HG03558 (cell line): ENCODE data around the gene ZNF462.
"Not testable (repeated sequence)": the region's sequence is repeated elsewhere in the genome, so short reads cannot be mapped to it uniquely, and the experiment has no call there.

ENCODE experiments used
- ATAC-seq: cut with Tn5 transposase; IDR thresholded peaks from one replicate; pipeline ENCODE4 v1.9.1; 2021; ENCODE audit warnings: moderate number of reproducible peaks; ENCODE audit not compliant: unreplicated experiment; ENCODE audit errors: extremely low read depth

ZNF462 gene, protein sequence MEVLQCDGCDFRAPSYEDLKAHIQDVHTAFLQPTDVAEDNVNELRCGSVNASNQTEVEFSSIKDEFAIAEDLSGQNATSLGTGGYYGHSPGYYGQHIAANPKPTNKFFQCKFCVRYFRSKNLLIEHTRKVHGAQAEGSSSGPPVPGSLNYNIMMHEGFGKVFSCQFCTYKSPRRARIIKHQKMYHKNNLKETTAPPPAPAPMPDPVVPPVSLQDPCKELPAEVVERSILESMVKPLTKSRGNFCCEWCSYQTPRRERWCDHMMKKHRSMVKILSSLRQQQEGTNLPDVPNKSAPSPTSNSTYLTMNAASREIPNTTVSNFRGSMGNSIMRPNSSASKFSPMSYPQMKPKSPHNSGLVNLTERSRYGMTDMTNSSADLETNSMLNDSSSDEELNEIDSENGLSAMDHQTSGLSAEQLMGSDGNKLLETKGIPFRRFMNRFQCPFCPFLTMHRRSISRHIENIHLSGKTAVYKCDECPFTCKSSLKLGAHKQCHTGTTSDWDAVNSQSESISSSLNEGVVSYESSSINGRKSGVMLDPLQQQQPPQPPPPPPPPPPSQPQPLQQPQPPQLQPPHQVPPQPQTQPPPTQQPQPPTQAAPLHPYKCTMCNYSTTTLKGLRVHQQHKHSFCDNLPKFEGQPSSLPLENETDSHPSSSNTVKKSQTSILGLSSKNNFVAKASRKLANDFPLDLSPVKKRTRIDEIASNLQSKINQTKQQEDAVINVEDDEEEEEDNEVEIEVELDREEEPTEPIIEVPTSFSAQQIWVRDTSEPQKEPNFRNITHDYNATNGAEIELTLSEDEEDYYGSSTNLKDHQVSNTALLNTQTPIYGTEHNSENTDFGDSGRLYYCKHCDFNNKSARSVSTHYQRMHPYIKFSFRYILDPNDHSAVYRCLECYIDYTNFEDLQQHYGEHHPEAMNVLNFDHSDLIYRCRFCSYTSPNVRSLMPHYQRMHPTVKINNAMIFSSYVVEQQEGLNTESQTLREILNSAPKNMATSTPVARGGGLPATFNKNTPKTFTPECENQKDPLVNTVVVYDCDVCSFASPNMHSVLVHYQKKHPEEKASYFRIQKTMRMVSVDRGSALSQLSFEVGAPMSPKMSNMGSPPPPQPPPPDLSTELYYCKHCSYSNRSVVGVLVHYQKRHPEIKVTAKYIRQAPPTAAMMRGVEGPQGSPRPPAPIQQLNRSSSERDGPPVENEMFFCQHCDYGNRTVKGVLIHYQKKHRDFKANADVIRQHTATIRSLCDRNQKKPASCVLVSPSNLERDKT (N-terminal part only)

DNA sequence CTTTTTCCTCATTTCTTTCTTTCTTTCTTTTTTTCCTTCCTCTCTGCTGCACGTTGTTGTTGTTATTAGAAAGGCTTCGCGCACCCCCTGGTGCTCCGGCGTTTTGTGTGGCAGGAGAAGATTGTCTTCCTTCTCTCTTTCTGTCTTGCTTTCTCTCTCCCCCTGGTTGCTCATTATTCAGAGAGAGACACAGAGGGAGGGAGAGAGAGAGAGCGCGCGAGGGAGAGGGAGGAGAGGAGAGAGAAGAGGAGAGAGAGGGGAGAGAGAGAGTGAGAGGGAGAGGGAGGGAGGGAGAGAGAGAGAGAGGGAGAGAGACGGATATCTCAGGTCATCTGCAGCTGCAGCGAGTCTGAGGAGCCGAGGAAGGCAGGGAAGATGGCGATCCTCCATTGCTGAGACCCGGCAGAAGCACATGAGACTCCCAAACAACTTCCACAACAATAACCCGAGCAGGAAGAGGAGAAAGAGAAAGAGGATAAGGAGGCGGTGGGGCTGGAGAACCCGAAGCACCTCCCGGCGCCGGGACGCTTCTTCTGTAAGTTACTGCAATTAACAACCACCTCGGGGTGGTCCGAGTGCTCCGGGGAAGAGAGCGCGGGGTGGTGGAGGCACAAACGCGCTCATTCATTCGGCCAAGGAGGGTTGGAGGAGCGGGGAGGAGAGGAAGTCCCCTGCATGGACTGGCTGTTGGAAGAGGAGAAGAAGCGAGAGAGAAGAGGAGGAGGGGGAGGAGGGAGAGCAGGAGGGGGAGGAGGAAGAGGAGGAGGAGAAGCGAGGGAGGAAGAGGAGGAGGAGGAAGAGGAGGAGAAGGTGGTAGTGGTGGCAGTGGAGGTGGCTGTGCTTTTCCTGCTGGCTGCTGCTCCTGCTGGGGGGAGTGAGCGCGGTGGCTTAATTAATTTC is at the start of gene ZNF462:
Gene ZNF462 (plus strand): TSS at position 346 of the 900 bp plus-strand sequence. CDS start 60,218 bp downstream, outside the sequence.
- ATAC-seq: no peak

DNA sequence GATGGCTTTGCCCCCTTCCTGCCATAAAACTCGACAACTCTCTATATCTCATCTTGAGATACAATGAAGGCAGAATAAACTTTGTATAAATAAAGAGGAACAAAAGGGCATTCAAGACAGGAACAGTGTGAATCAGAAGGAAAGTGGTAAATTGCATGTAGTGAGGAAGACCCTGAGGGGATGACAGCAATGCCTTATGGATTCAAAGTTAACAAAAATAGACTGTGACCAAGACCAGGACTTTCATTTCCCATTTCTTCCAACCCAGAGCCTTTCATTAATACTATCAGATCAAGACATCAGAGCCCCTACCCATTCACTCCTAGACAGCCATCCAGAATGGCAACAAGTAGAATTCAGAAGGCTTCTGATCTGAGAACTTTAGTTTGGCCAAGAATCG is 46.4 kb upstream of the ZNF462 start:
- no peak for ATAC-seq

DNA sequence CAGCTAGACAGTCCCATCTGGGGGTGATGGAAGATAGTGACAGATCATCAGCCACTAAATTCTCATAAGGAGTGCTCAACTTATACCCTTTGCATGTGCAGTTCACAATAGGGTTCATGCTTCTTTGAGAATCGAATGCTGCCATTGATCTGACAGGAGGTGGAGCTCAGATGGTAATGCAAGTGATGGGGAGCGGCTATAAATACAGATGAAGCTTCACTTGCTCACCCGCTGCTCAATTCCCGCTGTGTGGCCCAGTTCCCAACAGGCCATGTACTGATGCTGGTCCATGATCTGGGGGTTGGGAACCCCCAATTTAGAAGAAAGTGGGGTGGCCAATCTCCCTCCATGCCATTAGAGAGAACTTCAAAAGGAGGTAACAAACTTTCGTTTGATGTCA is 44.9 kb upstream of the ZNF462 start:
- no peak for ATAC-seq

DNA sequence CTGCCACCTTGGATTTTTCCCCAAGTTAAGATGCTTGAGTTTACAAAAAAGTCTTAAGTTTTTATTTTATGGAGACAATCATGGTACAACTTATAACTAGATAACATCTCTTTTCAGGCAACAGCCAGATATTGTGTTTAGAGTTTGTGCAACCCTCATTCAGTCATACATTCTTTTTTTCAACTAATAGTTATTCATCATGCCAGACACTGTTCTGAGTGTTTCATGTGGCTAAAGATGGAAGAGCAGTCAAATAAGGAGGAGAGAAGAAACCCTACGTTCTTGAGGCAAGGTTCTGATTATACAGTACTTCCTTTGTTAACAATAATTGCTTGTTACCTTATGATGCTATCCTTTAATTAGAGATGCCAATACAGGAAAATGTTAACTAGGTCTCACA is 42.1 kb upstream of the ZNF462 start:
- no peak for ATAC-seq

DNA sequence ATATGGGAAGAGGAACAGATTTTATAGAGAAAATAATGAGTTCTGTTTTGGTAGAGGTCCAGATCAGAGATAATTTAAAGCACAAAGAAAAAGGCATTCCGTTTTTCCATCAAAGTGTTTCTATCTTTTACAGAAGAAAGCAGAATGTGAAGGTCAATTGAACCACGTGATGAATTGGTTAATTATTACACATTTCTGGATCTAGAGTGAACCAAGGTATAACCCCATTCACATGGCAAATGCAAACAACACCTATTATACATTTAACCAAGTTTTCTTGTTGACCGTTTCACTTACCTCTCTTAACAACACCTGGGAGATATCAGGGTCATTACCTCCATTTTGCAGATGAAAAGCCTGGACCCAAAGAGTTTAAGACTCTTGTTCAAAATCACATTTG is 34.9 kb upstream of the ZNF462 start:
- no peak for ATAC-seq

DNA sequence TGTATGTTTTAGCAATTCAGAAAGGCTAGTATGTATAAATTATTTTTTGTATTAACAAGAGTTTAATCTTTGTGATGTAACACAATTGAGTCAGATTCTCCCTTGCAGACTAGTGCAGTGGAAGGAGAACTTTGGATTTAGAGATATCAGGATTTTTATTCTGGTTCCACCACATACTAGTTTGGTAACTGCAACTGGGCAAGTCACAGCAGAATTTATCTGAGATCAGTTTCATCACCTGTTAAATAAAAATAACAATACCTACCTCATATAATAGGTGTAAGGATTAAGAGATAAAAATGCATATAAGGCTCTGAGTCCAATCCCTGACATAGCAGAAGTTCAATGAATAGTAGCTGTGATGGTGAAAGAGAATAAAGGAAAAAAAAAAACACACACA is 34.0 kb upstream of the ZNF462 start:
- ATAC-seq: no peak

DNA sequence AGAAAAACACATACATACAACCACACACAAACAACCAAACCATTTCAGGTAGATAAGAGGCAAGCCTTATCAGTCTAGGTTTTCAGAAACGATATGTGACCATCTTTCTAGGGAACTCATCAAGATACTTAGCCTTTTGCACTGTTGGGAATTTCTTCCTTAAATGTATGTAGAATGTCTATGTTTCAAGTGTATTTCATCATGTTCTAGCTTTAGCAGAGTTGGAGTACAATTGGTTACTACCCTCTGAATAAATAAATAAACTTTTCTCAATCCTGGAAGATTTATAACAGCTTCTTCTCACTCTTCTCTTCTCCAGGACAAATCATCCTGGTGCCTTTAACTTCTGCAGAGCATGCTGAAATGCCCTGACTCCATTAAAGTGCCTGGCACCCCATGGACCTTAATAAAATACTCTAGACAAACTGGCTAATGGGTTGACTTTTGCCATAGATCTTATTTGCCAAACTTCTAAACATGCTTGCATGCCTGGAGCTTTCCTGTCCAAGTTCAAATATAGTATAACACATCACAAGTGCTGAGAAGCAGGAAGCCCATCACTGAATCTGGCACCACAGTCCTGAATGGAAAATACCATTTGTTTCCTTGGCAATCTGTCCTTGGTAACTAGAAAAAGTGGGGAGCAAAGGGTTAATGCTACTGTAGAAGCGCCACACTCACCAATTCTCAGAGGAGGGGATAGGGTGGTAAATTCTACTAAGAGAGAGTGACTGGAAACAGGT is 33.1 kb upstream of the ZNF462 start:
- ATAC-seq: no peak

DNA sequence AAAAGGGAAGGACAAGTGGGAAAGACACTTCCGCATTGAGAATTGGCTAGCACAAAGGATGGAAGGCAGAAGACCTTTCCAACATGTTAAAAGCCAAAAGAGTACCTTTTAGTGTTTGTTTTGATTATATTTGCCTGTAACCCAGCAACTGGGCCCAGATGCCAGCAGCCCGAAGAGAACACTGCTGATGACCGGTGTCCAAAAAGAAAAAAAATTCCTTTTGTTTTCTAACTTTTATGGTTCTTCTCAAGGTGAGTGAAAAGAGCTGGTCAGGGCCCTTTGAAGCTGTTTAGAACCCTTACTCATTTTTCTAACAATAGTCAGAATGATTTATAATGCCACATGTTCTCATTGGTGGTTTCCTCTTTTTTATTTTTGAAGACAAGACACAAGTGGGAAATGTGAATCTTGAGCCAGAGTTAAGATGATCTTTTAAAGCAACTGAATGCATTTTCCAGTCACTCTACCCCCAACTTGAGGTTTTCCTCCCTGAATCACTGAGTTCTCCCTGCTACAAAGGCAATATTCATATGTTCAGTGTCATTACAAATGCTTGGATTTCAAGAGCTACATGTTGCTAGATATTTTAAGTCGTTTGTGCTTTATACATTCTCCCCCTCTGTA is 32.3 kb upstream of the ZNF462 start:
- ATAC-seq: no peak

DNA sequence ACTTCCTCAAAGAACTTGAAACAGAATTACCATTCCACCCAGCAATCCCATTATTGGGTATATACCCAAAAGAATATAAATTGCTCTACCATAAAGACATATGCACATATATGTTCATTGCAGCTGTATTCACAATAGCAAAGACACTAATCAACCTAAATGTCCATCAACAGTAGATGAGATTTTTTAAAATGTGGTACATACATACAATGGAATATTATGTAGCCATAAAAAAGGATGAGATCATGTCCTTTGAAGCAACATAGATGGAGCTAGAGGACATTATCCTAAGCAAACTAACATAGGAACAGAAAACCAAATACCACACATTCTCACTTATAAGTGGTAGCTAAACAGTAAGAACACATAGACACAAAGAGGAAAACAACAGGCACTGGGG is 28.1 kb upstream of the ZNF462 start:
- no peak for ATAC-seq

DNA sequence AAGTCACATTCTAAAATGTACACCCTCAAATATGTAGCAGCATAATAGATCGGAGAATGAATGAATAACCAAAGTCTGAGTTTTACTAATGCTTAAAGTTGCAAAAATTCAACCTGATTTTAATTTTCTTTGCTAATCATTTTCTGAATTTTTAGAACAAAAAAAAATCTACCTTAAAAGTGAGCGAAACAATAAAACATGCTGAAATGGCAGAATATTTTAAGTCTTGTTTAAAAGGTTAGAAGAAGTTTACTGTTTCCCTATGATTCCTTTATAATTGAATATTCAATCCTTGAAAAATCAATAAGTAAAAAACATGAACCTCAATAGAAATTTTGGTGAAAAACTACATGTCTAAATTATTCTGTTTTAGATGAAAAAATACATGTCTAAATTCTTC is 27.1 kb upstream of the ZNF462 start:
- no peak for ATAC-seq

DNA sequence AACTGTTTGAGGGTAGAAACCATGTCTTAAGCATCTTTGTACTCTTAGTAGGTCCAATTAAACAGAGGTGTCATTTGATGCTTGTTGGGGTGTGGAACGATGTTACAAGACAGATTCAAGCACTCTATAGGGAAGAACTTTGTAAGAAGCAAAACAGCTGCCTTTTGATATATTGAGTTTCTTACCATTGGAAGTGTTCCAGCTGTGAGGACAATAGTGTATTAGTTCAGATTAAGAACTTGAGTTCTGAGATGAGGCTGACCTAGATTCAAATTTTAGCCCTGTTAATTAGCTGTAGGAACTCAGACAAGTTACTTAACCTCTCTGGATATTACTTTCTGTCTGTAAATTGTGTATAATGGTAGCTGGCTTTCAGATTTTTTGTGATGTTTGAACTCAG is 19.6 kb upstream of the ZNF462 start:
- ATAC-seq: no peak

DNA sequence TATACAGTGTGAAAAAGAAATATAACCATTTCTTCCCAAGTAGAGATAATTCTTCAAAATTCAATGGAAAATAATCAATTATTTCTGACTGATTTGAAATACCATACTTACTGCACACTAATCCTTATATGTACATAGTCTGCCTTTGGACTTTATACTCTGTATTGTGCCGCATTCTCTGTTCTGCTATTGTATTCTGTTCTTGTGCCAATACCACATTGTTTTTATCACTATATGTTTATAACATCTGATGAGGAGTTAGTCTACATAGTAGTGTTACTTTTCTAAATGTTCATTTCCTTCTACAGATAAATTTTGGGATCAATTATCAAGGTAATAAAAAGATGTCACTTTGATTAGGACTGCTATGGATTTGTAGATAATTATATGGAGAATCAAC is 16.7 kb upstream of the ZNF462 start:
- ATAC-seq: no peak

DNA sequence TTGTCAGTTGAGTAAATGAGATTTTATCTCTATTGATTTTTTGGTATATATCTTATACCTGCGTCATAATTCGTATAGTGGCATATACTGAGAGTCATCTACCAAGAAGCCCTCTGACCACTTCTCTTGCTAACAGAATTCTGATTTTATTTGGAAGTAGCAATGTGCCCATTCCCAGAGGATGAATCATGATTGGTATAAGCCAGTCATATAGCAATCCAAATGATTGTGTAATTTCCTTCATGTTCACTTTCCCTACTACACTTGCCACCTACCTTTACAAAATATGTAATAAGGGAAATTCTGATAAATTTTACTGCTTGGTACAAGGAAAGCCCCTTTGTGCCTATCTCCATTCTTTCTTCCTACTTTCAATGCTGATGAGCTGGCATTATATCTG is 16.1 kb upstream of the ZNF462 start:
- no peak for ATAC-seq

DNA sequence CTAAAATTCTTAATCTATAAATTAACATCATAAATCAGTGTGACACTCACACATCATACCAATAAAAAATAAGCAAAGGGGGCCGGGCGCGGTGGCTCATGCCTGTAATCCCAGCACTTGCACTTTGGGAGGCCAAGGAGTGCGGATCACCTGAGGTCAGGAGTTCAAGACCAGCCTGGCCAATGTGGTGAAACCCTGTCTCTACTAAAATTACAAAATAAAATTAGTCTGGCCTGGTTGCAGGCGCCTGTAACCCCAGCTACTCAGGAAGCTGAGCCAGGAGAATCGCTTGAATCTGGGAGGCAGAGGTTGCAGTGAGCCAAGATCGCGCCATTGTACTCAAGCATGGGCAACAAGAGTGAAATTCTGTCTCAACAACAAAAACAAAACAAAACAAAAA is 11.3 kb upstream of the ZNF462 start:
- not testable (repeated sequence) for ATAC-seq

DNA sequence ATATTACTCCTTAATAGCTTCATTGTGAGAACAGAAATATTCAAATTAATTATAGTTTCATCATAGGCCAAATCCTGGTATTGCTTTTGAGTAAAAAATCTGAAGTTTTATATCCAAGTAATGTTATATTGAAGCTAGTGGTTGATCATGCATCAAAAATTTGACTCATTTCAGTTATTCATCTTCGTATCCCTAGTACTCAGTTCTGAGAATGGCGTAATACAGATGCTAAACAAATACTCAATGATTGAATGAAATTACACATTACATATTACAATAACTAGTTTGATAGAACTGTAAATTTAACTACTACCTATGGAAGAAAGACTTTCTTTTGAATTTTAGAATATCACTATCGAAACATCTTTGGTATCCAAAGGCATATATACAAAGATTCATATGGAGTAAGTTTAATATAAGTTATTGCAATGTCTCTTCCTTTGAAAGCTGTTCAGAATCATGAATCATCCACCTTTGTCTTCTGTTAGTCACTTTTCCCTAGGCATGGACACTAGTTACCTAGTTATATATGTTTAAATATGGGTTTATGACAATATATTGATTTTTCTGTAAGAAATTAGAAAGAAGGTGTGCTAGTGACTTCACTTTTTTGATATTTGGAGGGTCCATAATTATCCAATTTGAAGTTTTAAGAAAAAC is 5.0 kb upstream of the ZNF462 start:
- no peak for ATAC-seq

DNA sequence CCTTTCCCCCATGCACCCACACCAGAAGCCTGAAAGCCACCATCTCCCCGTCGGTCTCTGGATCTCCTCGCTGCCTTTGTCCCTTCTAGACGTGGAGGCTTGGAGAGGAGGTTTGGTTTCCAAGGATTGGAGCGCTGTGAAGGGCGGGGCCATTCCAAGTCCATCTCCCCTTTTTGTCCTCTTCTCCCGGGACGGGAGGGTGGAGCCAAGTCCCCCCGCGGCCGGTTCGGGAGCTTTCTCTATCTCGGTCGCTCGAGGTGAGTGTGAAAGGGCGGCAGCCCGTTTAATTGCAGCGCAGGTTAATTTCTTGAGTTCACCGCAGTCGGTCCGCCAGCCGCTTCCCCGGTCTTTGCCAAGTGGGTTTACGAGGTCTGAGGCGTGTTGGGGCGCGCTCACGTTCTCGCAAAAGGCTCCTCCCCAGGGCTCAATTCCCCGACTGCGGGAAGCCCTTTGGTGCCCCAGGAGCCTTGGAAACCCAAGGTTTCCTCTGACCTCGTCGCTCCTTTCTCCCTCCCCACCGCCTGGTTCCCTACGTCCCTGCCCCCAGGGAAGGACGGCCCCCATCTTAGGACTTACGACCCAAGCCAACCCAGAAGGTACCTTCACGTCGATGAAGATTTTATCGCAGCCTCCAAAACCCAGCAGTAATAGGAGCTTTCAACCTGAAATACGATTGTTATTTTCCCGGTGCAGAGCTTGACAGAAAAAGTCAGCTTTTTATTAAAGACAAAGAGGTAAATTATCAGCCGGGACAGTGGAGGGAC is 2.8 kb upstream of the ZNF462 start:
- no peak for ATAC-seq
